Fibroblast of villous mesenchyme (primary cell): ENCODE measurements around the gene ANO8. TPM values are rescaled to one million over a fixed set of nuclear protein-coding genes. Genes with fewer than 3 reads are reported as not detected.
A peak's percentile ranks its signal among the peaks of the same experiment; 100 is the strongest.
"Not testable (repeated sequence)": the region's sequence is repeated elsewhere in the genome, so short reads cannot be mapped to it uniquely, and the experiment has no call there.

ENCODE experiments used
- DNase-seq: peaks from one replicate; pipeline ENCODE4 v3.0.0-alpha.2; 2010; ENCODE audit warnings: low read depth
- H3K4me3 ChIP-seq: 2 replicates; pipeline ENCODE4 v1.5.1; 2011; ENCODE audit warnings: low read depth, mild to moderate bottlenecking, low read length
- total RNA-seq: library from RNA; depleted of rRNA; stranded (reverse); fragments of >200 nt; gene quantifications from 2 replicates; pipeline ENCODE4 v1.2.3, GENCODE V29; 2012
- TF ChIP-seq, protein P1 (sequence below): IDR thresholded peaks from 2 replicates; pipeline ENCODE4 v1.5.1; 2012; ENCODE audit warnings: low read depth, mild to moderate bottlenecking, low read length; ENCODE audit not compliant: insufficient read depth

ANO8 gene
- total RNA-seq, 1 donor = 3.9 TPM

DNA sequence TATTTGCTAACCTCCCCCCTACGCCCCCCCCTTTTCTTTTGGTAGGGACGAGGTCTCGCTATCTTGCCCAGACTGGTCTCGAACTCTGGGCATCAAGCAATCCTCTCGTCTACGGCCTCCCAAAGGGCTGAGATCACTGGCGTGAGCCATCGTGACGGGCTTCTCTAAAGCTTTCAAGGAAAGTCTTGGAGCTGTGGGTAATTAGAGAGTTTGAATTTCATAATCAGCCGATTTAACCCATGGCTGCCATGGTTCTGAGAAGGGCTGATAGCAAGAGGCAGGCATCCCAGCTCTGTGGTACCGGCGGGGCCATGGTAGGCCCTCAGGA, 30.8 kb downstream of the ANO8 start:
- TF ChIP-seq, protein P1, sequence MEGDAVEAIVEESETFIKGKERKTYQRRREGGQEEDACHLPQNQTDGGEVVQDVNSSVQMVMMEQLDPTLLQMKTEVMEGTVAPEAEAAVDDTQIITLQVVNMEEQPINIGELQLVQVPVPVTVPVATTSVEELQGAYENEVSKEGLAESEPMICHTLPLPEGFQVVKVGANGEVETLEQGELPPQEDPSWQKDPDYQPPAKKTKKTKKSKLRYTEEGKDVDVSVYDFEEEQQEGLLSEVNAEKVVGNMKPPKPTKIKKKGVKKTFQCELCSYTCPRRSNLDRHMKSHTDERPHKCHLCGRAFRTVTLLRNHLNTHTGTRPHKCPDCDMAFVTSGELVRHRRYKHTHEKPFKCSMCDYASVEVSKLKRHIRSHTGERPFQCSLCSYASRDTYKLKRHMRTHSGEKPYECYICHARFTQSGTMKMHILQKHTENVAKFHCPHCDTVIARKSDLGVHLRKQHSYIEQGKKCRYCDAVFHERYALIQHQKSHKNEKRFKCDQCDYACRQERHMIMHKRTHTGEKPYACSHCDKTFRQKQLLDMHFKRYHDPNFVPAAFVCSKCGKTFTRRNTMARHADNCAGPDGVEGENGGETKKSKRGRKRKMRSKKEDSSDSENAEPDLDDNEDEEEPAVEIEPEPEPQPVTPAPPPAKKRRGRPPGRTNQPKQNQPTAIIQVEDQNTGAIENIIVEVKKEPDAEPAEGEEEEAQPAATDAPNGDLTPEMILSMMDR = no peak
- no peak overlapping the region for H3K4me3 ChIP-seq
- no peak for DNase-seq

DNA sequence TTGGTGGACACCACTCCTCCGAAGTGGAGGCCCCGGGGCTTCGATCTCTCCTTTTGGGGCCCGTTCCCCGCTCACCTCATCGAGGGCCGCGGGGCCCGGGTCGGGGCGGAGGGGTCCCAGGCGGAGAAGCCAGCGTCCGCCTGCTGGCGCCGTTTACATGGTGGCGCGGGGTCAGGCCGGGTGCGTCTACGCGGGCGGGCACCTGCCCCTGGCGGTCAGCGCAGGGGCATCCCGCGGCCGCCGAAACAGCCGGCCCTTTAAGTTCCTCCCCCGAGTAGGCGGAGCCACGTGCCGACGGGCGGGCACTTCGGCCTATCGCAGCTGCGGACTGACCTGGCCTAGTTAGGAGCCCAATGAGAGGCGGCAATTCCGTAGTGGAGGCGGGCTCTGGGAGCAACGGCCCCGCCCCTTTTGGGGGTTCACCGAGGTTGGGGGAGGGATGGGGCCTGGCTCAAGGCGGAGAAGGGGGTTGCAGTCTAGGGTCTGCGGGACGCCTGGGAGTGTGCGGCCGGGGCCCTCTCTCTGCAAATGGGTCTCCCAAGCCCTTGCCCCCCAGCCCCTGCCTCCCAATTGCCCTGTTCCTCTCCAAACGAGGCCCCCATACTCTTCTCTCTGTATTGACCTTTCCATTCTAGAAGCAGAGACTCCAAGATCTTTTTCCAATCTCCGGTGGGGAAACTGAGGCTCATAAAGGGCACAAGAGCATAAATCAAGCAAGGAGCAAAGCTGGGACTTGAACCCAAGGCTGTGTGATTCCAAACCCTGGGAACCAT, 31.3 kb downstream of the ANO8 start, which contains the start of gene ABHD8:
ABHD8 (minus strand) TSS at position 259 of the 773 bp plus-strand sequence. CDS start 1,809 bp downstream, outside the sequence.
- DNase-seq = peak; percentile 96
- TF ChIP-seq, protein P1 = peak; percentile 44
- H3K4me3 ChIP-seq = peak within 1 kb of the TSS; percentile 71

DNA sequence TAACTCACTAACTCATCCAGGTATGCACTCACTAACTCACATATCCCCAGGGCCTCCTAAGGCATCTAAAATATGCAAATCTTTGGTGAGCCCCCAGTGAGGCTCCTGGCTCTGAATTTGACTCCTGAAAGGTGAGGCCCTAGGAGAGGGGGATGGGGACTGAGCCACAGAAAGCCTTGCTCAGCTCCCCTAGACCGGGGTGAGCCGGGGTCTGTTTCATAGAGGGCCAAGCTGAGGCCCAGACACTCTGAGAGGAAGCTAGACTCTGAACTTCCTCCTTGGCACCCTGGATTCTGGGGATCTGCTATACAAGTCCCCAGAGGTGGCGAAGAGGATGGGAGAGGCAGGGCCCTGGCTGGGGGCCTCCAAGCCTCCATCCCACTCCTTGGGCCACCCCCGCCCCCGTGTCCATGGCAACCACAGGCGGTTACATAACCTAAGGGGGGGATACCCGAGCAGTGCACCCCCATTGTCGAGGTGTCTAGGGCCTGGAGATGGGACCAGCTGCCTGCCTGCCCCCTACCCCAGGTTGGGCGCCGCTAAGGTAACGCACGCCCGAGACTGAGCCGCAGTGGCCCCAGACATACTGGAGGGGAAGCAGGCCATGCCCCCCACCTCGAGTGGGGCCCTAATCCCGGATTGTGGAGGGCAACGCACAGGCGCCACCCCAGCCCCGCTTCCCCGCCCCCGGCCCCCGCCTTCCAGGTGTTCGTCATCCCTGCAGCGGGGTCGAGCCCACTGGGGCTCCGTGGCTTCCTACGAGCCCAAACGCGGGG, 32.1 kb downstream of the ANO8 start:
- DNase-seq = no peak
- H3K4me3 ChIP-seq = peak overlapping the region; percentile 71
- TF ChIP-seq, protein P1 = no peak

DNA sequence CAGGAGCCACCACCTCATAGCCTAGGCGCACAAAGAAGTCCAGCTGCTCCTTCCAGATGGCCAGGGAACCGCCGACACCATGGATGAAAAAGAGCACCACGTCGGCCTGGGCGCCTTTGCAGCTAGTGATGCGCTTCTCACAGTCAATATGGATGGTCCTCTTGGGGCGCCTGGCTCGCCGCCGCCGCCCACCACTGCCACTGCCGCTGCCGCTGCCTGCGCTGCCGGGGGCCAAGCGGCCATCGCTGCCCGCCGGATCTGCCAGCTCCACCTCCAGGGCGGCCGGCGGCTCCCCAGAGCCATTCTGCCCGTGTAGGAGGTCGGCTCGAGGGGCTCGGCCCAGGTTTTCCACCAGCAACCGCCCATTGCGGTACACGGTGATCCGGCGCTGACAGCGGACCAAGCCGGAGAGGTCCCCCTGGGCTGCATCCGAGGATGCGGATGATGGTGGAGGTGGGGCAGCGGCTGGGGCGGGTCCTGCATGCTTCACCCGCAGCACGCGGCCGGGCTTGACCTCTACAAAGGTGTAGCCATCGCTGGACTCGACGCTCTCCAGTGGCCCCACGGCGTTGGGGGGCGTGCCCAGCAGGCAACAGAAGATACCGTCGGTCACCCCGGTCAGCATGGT, 33.5 kb downstream of the ANO8 start:
- H3K4me3 ChIP-seq = no peak overlapping the region
- TF ChIP-seq, protein P1 = no peak
- DNase-seq = no peak

DNA sequence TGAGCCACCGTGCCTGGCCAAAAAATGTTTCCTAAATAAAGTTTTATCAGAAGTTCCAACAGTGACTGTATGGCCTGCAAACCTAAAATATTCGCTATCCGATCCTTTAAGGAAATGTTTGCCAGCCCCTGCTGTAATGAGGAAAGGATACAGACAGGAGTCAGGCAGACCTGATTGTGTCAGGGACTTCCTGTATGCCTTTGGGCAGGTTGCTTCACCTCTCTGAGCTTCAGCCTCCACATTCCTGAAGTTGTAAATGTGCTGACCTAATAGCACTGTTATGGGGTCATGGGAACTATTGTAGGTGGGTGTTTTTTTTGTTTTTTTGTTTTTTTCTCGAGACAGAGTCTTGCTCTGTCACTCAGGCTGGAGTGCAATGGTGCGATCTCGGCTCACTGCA, 37.7 kb downstream of the ANO8 start:
- H3K4me3 ChIP-seq = no peak overlapping the region
- DNase-seq = no peak
- TF ChIP-seq, protein P1 = no peak

DNA sequence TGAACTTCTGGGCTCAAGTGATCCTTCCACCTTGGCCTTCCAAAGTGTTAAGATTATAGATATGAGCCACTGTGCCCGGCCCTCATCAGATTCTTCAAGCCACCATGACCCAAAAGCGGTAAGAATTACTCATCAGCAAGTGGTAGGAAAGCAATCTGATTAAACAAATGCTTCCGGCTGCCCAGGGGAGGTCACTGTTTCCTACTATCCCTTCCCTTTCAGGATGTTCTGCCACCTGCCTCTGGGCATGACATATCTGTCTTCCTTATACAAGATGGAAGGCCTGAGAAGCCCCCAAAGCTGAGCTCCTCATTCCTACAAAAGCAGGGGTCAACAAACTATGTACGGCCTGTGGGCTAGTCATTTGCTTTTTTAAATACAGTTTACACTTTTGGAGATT, 38.4 kb downstream of the ANO8 start:
- TF ChIP-seq, protein P1 = peak; percentile 14
- DNase-seq = peak; percentile 37
- H3K4me3 ChIP-seq = no peak overlapping the region

DNA sequence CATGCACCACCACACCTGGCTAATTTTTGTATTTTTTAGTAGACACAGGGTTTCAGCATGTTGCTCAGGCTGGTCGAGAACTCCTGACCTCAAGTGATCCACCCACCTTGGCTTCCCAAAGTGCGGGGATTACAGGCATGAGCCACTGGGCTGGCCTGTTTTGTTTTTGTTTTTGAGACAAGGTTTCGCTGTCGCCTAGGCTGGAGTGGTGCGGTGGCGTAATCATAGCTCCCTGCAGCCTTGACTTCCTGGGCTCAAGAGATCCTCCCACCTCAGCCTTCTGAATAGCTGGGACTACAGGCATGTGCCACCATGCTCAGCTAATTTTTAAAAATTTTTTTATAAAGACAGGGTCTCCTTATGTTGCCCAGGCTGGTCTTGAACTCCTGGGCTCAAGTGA, 39.1 kb downstream of the ANO8 start:
- H3K4me3 ChIP-seq, DNase-seq: not testable (repeated sequence)
